ENCODE results near the gene EIF5.
"Not testable (repeated sequence)": the region's sequence is repeated elsewhere in the genome, so short reads cannot be mapped to it uniquely, and the experiment has no call there.

The EIF5 gene

DNA sequence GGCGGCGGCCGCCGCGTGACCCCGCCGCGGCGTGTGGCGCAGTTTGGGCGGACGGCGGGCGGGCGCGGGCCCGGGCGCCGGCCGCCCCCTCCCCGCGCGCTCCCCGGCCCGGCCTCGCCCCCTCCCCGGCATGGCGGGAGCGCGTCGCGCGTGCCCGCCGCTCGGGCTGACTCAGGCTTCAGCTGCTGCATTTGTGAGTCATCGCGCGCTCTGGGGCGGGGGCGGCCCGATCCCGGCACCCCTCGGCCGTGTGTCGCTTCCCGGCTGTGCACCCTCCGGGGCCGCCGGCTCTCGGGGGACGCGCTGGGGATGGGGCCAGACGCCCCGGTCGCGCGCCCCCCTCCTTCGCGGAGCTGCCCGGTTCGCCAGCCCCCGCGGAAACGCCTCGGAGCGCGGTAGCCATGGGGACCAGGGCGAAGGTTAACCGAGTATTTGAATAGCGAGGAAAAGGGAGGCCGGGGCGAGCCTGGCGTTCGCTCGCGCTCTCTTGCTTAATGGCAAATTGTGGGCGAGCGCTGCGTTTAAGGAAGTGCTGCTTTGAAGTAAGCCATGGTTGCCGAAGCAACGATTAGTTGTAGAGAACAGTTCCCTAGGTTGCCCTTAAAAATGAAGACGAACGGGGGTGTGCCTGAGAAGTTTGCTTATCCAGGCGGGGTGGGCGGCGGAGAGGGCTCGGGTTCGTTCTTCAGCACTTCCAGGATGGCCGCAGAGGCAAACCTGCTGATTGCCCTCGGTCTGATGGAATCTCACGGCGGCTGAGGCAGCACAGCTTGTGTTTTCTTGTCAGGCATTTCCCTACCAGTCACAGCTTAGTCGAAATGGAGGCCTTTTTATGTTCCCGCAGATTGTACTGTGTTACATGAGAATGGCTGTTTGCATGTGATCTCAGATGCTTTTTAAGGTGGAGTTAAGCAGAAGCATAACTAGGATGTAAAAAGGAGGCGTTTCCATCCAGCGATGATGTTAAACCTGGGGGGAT, 896 bp downstream of the EIF5 start:
- peak; percentile 83 for DNase-seq

DNA sequence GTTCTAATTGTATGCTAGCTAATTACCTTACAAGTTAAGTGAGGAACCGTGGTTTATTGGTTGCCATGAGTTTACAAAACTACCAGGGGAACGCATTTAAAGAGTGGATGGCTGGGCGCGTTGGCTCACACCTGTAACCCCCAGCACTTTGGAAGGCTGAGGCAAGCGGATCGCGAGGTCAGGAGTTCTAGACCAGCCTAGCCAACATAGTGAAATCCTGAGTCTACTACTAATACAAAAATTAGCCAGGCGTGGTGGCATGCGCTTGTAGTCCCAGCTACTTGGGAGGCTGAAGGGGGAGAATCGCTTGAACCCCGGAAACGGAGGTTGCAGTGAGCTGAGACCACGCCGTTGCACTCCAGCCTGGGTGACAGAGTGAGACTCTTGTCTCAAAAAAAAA, 2.2 kb downstream of the EIF5 start:
- DNase-seq, result no peak

DNA sequence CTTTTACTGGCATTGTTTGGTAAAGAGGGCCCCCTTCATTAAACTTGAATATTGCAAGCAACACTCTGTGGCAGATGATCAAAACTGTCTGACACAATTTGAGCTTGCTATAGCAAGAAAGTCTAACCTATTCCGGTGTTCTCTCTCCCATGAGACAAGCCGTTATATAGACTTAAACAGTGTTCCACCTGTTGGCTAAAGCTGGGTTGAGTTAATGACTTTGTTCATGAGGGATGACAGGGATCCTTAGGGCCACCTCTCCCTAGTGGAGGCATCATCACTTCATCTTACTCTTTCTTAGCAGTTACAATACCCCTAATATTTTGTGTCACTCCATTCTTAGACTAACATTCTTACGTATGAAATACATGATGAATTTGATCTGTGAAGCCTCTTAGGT, 3.8 kb downstream of the EIF5 start:
- no peak for DNase-seq

DNA sequence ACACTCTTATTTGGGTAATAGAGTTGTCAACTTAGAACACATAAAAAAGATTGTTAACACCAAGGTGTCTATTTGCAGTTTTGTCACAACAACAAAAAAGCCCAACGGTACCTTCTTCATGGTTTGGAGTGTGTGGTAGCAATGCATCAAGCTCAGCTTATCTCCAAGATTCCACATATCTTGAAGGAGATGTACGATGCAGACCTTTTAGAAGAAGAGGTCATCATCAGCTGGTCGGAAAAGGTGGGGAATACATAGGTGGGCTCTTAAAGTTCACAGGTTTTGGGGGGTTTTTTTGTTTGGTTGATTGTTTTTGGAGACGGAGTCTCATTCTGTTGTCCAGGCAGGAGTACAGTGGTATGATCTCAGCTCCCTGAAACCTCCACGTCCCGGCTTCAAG, 5.5 kb downstream of the EIF5 start:
- no peak for DNase-seq

DNA sequence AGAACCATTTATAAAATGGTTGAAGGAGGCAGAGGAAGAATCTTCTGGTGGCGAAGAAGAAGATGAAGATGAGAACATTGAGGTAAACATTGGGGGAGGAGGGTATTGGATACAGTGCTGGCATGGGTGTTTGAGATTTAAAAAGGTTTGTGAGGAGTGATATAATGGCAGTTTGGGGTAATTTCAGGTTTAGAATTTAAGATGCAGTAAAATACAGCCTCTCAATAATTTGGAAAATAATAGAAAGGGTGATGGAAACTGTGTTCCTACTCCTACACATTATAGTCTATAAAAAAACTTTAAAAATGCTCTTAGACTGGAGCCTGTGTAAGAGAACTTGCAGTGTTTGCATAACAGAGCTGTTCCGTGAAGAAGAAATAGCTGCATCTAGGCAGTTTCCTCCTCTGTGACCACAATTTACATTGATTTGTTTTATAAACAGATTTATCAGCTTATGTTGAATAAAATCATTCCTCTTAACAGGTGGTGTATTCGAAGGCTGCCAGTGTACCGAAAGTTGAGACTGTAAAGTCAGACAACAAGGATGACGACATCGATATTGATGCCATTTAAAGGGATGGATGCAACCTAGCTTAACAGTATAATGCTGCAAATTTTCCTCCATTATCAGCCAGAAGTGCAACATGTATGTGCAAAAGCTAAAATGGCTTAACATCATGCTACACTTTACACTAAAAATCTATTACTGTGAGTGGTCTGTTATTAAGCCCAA, 6.6 kb downstream of the EIF5 start:
- DNase-seq, result no peak

DNA sequence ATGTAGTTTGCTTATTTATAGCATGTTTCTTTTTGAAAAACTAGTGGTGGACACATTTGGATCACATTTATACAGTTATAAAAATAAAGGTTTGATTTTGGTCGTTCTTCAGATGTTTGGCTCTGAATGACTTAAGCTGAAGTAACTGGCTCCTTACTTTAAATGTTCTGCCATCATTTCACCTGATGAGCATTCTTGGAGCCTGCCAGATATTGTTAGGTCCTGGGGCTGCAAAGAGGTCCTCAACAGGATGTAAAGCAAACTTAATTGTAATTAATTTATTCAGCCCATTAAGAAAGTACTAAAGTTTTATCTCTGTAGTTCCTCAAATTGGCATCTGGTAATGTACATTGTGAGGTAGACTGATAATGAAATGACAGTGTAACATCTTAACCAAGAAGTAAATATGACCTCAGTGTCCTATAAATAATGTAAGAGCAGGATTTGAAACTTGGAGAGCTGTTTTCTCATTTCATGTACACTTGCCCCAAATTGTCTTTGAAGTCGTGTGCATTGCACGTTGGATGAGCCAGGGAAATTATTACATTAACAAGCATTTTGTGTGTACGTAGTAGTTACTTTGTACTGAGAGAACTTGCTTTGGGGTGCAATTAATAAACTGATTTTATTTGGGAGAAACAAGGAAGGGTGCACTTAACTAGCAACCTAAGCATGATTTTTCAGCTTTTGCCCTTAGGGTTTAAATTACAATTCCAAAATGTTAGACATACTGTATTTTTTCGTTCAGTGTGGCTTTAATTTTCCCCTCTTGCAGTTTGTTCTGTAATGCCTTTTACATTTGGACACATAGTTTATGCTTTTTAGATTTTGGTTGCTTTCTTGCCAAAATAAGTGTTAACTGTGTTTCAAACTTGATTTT, 7.5 kb downstream of the EIF5 start:
- no peak for DNase-seq

DNA sequence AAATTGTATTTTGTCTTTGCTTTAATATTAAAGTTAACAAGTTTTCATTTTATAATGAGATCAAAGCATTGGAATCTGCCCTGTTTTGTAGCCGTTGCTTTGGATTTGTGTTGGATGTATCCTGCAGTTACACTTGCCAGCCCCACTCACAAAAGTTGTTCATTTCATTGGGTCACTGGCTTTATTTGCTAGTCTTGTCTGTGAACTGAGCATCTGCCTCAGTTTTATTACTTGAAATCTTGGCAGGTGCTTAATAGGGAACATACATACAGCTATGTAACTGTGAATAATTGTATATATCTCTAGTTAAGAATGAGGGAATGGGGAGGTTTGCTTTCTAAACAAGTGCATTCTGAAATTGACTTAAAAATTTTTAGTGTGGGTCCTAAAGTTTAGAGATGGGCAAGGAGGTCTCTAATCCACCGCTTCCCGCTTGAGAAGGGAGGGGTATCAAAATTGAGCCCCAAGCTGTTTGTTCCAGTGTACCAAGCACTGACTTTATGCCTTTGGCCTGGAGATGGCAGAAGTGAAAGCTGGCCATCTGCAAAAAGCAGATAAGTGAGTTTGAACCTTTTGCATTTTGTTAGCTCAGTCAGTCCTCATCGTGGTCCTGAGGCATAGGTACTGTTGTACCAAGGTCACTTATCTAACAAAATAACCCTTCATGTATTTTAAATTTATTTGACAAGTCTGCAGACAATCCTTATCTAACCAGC, 9.3 kb downstream of the EIF5 start:
- no peak for DNase-seq

DNA sequence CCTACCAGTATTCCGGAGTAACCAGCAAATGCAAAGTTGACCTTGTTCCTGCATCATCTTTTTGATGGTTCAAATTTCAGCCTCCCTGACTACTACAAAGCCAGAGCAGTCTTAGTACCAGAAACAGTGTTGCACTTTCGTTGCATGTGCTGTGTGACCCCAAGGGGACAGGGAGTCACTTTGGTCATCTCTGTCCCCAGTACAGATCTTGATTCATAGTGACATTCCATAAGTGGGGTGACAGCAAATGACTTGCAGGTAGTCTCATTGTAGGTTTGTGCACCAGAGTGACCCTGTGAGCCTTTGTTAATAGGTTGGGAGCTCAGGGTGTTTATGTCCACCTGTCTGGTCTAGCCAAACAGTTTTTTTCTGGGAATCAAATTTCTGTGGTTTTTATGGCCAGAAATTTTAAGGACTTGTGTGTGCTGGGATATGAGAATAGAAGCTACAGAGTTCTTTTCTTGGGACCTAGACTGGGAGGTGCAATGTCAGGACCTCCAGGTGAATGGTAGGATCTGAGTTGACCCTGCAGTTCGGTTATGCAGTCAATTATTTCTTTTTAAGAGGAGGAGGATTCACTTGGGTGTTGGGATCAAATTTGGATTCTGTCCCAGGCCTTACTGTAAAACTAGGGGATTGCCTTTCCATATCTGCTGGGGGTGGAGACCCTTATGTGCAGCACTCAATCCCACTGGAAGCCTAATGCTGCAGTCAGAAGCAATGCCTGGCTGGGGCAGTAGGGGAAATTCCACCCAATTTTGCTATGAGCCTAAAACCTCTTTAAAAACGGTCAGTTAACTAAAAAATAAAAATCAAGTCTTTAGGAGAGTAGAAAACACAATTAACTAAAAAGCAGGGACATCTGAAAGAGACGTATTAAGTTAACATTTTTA, 10.1 kb downstream of the EIF5 start:
- DNase-seq, result no peak

DNA sequence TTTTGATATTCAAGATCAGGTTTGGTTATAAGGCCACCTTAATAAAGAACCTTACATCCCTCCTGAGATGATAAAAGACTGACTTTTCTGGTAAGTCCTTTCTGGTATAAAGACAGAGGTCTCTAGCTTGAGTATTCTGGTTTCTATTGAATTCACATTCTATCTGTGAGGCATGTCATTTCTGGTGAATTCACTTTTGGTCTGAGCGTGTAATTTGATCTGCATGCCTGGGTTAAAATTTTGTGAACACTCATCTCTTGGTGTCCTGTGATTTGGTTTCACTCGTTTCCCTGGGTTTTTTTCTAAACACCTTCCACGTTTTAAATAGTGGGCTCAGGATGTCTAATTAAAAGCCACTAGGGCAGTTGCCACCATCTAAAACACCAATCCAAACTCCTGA, 12.2 kb downstream of the EIF5 start:
- no peak for DNase-seq

DNA sequence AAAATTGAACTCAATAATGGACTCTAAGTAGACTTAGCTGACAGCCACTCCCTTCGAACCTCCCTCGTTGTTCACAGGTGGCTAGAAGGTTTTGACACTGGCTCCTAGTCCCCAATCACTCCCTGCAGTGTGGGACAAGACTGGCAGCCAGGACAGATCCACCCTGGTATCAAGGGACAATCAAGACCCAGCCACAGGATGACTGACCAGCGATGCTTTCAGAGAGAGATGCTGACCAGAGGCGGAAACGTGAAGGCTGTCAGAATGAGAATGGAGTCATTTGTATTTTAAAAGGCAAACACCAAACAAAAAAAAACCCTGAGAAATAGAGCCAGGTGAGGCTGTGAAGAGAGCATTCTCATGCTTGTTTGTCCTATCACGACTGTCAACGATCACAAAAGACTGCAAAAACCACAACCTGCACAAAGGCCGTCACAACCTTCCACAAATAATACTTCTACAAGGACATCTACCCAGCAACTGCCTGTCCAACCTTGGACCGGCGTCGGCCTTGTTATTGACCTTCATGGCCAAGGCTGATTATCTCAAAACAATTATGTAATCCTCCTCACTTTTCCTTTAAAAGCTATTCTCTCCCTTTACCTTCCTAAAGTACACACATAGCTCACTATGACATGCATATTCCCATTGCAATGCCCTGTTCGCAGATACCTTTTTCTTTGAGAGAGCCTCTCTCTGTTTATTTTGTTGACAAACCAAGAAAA, 13.2 kb downstream of the EIF5 start:
- no peak for DNase-seq

DNA sequence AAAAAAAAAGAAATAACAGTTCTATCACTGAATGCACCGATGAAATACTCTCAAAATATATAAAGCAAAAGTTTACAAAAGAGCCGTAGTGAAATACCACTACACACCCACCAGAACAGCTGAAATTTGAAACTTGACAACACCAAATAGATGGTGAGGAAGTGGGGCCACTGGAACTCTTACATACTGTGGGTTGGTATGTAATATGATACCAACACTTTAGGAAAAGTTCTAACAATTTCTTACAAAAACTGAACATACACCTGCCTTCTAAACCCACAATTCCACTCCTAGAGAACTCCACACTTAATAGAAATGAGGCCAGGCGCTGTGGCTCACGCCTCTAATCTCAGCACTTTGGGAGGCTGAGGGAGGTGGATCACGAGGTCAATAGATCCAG, 14.1 kb downstream of the EIF5 start:
- DNase-seq, result no peak

DNA sequence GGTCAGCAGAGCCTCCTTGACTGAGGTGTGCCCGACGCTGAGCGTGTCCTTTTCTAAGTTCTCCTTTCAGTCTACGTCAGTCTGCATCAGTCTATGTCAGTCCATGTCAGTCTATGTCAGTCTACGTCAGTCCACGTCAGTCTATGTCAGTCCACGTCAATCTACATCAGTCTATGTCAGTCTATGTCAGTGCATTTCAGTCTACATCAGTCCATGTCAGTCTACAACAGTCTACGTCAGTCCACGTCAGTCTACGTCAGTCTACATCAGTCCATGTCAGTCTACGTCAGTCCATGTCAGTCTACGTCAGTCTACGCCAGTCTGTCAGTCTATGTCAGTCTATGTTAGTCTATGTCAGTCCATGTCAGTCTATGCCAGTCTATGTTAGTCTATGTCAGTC, 15.9 kb downstream of the EIF5 start:
- no peak for DNase-seq

DNA sequence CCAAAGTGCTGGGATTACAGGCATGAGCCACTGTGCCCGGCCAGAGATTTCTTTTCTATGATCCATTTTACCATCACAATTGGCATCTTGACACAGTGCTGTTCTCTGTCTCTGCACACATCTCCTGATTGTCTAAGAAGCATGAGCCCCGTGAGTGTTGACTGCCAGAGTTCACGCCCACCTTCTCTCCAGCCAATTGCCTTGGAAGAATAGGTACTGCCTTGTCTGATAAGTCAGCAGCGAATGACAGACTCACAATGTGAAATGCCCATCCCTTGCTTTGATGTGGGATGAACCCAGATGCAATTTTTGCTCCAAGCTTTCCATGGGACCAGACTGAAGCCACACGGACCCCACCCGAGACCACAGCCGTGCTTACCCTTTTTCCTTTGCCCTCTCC, 19.3 kb downstream of the EIF5 start:
- no peak for DNase-seq

DNA sequence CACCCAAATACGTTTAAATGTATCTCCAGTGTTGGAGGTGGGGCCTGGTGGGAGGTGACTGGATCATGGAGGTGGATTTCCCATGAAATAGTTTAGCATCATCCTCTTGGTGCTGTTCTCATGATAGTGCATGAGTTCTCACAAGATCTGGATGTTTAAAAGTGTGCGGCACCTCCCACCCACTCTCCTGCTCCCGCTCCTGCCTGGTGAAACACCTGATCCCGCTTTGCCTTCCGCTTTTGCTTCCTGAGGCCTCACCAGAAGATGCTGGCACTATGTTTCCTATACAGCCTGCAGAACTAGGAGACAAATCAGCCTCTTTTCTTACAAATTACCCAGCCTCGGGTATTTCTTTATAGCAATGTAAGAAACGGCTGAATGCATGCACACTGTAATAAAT, 20.1 kb downstream of the EIF5 start:
- no peak for DNase-seq

DNA sequence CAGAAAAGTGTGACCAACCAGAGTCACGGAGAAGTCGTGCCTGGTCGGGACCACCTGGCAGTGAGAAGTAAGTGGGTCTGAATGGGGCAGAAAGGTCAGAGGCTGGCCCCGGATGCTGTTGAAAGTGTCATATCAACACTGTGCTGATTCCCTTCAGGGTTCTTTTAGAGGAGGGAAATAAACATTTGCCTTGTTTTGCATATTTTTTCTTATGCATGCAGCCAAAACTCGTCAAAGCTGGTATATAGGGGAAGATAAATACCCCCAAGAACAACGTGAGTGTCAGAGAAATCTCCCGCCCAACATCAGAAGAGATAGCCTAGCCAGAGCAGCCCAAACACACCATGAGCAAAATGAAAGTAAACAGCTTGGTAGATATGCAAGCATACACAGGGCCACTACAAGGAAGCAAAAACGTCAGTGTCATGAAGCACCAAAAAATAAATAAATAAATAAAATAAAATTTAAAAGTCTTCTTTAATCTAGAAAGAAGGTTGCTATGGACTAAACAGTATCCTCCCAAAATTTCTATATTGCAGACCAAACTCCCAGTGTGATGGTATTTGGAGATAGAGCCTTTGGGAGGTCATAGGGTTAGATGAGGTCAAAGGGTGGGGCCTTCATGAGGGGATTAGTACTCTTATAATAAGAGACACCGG, 22.1 kb downstream of the EIF5 start:
- DNase-seq, result no peak

DNA sequence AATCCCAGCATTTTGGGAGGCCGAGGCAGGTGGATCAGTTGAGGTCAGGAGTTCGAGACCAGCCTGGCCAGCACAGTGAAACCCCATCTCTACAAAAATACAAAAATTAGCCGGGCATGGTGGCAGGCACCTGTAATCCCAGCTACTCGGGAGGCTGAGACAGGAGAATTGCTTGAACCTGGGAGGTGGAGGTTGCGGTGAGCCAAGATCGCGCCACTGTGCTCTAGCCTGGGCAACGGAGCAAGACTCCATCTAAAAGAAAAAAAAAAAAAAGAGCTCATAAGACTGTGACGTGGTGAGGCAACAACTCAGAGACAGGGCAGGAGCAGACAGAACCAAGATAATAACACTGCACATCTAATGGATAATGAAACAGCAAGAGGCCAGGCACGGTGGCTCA, 23.5 kb downstream of the EIF5 start:
- not testable (repeated sequence) for DNase-seq

DNA sequence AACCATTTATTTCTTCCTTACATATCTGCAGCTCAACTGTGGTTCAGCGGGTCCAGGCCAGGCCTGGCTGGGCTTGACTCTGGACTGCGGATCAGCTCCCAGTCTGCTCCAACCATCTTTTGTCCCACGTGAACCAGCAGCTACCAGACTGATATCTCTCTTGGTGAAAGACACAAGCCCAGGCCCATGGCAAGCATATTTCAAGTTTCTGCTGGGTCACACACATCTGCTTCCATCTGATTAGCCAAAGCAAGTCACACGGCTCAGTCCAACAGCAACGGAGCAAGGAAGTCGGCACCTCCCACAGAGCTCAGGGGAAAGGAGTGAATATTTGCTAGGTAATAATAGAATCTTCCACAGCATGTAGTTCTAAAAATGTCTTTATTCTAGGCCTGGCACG, 26.5 kb downstream of the EIF5 start:
- no peak for DNase-seq

DNA sequence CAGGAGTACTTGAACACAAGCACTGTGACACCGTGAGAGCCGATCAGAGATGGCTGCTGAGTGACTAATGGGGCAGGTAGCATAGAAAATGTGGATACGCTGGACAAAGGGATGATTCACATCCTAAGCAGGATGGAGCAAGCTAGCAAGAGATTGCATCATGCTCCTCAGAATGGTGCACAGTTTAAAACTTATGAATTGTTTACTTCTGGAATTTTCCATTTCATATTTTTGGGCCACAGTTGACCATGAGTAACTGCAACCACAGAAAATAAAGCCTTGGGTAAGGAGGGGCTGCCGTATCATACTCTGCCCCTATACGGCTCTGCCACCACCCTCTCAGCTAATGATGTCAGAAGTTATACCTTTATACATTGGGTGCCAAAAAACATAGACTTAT, 27.8 kb downstream of the EIF5 start:
- DNase-seq, result no peak

DNA sequence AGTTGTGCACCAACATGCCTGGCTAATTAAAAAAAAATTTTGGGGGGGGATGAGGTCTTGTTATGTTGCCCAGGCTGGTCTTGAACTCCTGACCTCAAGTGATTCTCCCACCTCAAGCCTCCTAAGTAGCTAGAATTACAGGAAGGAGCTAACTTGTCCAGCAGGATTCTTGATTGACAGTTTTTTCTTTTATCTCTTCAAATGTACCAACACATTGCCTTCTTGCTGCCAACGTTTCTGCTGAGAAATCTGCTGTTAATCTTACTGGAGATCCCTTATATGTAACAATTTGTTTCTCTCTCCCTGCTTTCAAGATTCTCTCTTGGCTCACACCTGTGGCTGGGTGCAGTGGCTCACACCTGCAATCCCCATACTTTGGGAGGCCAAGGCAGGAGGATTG, 28.7 kb downstream of the EIF5 start:
- no peak for DNase-seq

DNA sequence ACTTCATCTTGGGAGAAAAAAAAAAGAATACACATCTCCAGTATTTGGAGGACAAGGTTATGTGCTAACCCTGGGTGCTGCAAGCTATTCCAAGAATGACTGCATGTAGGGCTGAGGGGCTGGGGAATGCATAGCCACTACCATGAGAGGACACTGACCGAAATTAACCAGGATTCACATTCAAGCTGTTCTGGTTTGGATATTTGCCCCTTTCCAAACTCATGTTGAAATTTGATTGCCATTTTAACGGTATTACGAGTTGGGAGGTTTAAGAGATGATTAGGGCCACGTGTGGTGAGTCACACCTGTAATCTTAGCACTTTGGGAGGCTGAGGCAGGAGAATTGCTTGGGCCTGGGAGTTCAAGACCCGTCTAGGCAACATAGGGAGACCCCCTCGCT, 32.7 kb downstream of the EIF5 start:
- no peak for DNase-seq

All from right kidney (tissue), 1 donor.